Spleen (tissue), 11 donors: ENCODE measurements around the gene TADA2B. TPM values are rescaled to one million over a fixed set of nuclear protein-coding genes. Genes with fewer than 3 reads are reported as not detected.

Experiments used
- DNase-seq: peaks from one replicate; pipeline ENCODE4 v3.0.0-alpha.2; 2020
- H3K27ac ChIP-seq, 8 donors: fragments of 200-600 bp; sonication (generic) in 7 of 8; 1 replicate in 4 of 8; 2 replicates in 4 of 8; pipeline versions ENCODE4 v1.5.0 to v1.8.0; 2016 to 2021; ENCODE audit warnings: inconsistent platforms in 4 of 8, mild to moderate bottlenecking in 4 of 8, moderate library complexity in 1 of 8
- H3K27me3 ChIP-seq, 7 donors: fragments of 200-600 bp; sonication (generic) in 6 of 7; replicated peaks in 1 of 7; 1 replicate in 4 of 7; 2 replicates in 3 of 7; pipeline versions ENCODE4 v1.5.0 to v1.8.0; 2016 to 2021; ENCODE audit warnings: inconsistent platforms in 3 of 7, mild to moderate bottlenecking in 1 of 7
- H3K36me3 ChIP-seq, 6 donors: fragments of 200-600 bp; sonication (generic) in 5 of 6; 1 replicate in 4 of 6; 2 replicates in 2 of 6; pipeline versions ENCODE4 v1.5.0 to v1.8.0; 2016 to 2021; ENCODE audit warnings: inconsistent platforms in 2 of 6
- H3K4me1 ChIP-seq, 6 donors: fragments of 200-600 bp; sonication (generic) in 5 of 6; 1 replicate in 3 of 6; 2 replicates in 3 of 6; pipeline versions ENCODE4 v1.5.0 to v1.8.0; 2016 to 2021; ENCODE audit warnings: inconsistent platforms in 3 of 6
- H3K4me3 ChIP-seq, 8 donors: fragments of 200-600 bp; sonication (generic) in 7 of 8; 1 replicate in 4 of 8; 2 replicates in 4 of 8; pipeline versions ENCODE4 v1.5.0 to v1.8.0; 2016 to 2021; ENCODE audit warnings: inconsistent platforms in 4 of 8, mild to moderate bottlenecking in 4 of 8, moderate library complexity in 2 of 8
- H3K9me3 ChIP-seq, 8 donors: fragments of 200-600 bp; sonication (generic) in 7 of 8; 1 replicate in 4 of 8; 2 replicates in 4 of 8; pipeline versions ENCODE4 v1.5.0 to v1.8.0; 2016 to 2021; ENCODE audit warnings: inconsistent platforms in 4 of 8
- CTCF ChIP-seq, 11 experiments: fragments of 200-600 bp in 7 of 11; fragments of 450-650 bp in 4 of 11; sonication (generic) in 4 of 11; IDR thresholded peaks in 8 of 11; conservative IDR thresholded peaks in 3 of 11; 1 replicate in 7 of 11; 2 replicates in 4 of 11; pipeline versions ENCODE4 v1.4.0 to v1.8.0; 2016 to 2021; ENCODE audit warnings: antibody characterized with exemption in 11 of 11, inconsistent platforms in 4 of 11, mild to moderate bottlenecking in 1 of 11
- POLR2A ChIP-seq, 3 donors: fragments of 450-650 bp; IDR thresholded peaks; one replicate each; pipeline ENCODE4 v1.5.1; 2017; ENCODE audit warnings: antibody characterized with exemption in 3 of 3, mild to moderate bottlenecking in 1 of 3
- POLR2AphosphoS5 ChIP-seq, 3 donors: sonication (generic); formaldehyde crosslinking; IDR thresholded peaks; one replicate each; pipeline ENCODE4 v1.5.1; 2017; ENCODE audit warnings: antibody characterized with exemption in 3 of 3
- WGBS, 5 donors: extraction: QIAGEN DNeasy Blood & Tissue Kit in 3 of 5; methylation state at CpG; one replicate each; pipeline versions ENCODE4 v1.1.5 to v1.1.7; 2013 to 2018; 5-methylcytosine and 5-hydroxymethylcytosine counted together
- intact Hi-C: fragments of 100-400 bp; cut with DNase I; formaldehyde crosslinking; loops from one replicate; pipeline ENCODE4 v1.15.0; 2023; ENCODE audit warnings: low total_unique reads
- polyA plus RNA-seq, 3 donors: library from polyadenylated mRNA; stranded (reverse); fragments of 200-250 nt; gene quantifications; one replicate each; pipeline ENCODE4 v1.2.1, GENCODE V29; 2013
- total RNA-seq, 7 donors: library from RNA; depleted of rRNA in 3 of 7; stranded (reverse); fragments of >200 nt in 3 of 7; fragmentation: NEBNext Ultra II Directional in 4 of 7; extraction: Animal tissue kit (Norgen Biotek cat#: 25700) in 4 of 7; gene quantifications; one replicate each; pipeline versions ENCODE4 v1.1.0 to v1.2.1, GENCODE V29; 2016 to 2021
- donor health status: healthy with polysubstance abuse.
- donor health status: DM: no; HTN: no; CAD: no; lungs with moderate emphysema.
- donor health status: DM: no; HTN: no; CAD: no.
- donor health status: Bipolar disorder and iron deficiency.
- donor health status: healthy.
- donor health status: DM: no; HTN: no; CAD: no.
- donor health status: DM: yes; HTN: yes; CAD: no.

TADA2B gene
- total and polyA plus RNA-seq, 10 donors, result 9.9 to 32.2 (median 25.8) TPM

DNA sequence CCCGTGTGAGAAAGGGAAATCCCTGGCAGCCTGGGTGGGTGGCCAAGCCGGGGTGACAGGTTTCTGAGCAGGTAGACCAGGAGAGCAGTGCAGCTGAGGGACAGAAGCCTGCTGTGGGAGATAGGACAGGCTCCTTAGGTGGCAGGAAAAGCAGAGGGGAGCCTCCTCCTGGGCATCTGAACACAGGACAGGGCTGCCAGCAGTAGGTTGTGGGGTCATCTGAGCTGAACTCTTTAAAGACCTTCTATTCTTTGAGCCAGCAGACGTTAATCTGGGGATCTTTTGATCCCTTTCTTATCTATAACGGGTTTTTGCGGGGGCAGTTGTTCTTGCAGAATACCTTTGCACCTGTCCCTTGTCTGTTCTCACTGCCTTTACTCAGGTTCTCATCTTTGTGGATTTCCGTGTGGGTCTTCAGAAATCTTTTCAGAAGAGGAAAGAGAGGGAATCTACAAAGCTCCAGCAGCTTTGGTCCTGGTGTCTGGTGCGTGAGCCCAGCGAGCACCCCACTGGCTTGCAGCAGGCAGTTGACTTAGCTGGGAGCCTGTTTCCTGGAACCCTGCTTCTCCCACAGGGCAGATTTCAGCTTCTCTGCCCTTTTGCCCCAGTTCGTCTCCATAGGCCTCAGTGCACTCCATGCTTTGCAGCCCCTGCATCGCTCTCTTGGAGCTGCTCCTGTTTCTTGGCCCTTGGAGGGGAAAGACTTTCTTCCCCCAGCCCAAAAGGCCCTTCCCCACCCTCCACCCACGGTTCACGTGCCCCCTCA, 35.8 kb upstream of the TADA2B start:
- Histone ChIP-seq H3K9me3 (no peaks in the 10 kb centered on the region), H3K36me3 (peaks cover 4 to 100% (median 86%) of the 10 kb centered on the region in 6 donors), H3K27me3 (no peaks in the 10 kb centered on the region), H3K4me3 (no peak overlapping the region), H3K4me1 (peaks cover 0 to 11% (median 0%) of the 10 kb centered on the region in 6 donors), H3K27ac (peak overlapping the region in 1 of 8 donors; percentile 10)
- intact Hi-C loops, result no loop called here
- 89 to 97% (median 93%) methylated on average over 11 to 12 of the region's 12 CpGs for WGBS, 5 donors
- TF ChIP-seq POLR2AphosphoS5 (IDR thresholded peaks at IDR 0.05) (no peak), CTCF (IDR thresholded peaks at IDR 0.05 in 8 of 11, conservative IDR thresholded peaks at IDR 0.05 in 3 of 11) (no peak), POLR2A (IDR thresholded peaks at IDR 0.05) (no peak)
- DNase-seq, result peak; percentile 30

DNA sequence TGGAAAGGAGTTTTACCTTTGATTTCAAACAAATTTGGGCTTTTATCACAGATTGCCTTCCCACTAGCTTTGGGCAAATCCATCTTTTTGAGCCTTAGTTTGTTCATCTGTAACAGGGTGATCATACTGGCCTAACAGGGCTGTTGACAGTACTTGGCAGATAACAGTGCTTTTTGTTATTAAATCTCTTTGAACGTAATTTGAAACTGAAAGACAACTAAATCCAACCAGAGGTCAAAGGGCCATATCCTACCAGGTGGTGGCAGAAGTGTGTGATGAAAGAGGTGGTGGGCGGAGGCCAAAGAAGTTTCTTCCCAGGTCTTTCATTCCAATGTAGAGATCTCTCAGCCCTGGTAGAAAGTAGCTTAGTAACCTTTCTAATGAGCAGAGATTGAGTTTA, 35.2 kb upstream of the TADA2B start:
- 62 to 83% (median 67%) methylated on average over 2 of the region's 2 CpGs for whole genome bisulfite sequencing, 5 donors
- peak overlapping the region in 1 of 8 donors; percentile 10 for H3K27ac ChIP-seq
- intact Hi-C loops, result no loop called here
- no peak for TF ChIP-seq CTCF (IDR thresholded peaks at IDR 0.05 in 8 of 11, conservative IDR thresholded peaks at IDR 0.05 in 3 of 11)
- TF ChIP-seq POLR2AphosphoS5 (IDR thresholded peaks at IDR 0.05), result no peak
- no peak for TF ChIP-seq POLR2A (IDR thresholded peaks at IDR 0.05)
- no peak for DNase-seq
- H3K4me3 ChIP-seq, result no peak overlapping the region
- peaks cover 0 to 6% (median 0%) of the 10 kb centered on the region in 6 donors for H3K4me1 ChIP-seq
- H3K36me3 ChIP-seq, result peaks cover 4 to 100% (median 82%) of the 10 kb centered on the region in 6 donors
- H3K27me3 ChIP-seq, result no peaks in the 10 kb centered on the region
- H3K9me3 ChIP-seq, result no peaks in the 10 kb centered on the region

GRCh38 chr4:7009564-7009963, 33.6 kb upstream of the TADA2B start:
- H3K27me3 ChIP-seq, result no peaks in the 10 kb centered on the region
- H3K9me3 ChIP-seq, result no peaks in the 10 kb centered on the region
- no peak overlapping the region for H3K27ac ChIP-seq
- no peak overlapping the region for H3K4me3 ChIP-seq
- 91 to 97% (median 94%) methylated on average over 4 to 5 of the region's 5 CpGs for WGBS, 5 donors
- peaks cover 0 to 8% (median 0%) of the 10 kb centered on the region in 6 donors for H3K4me1 ChIP-seq
- TF ChIP-seq CTCF (IDR thresholded peaks at IDR 0.05 in 8 of 11, conservative IDR thresholded peaks at IDR 0.05 in 3 of 11) (no peak), POLR2AphosphoS5 (IDR thresholded peaks at IDR 0.05) (no peak), POLR2A (IDR thresholded peaks at IDR 0.05) (no peak)
- no peak for DNase-seq
- H3K36me3 ChIP-seq, result peaks cover 4 to 100% (median 78%) of the 10 kb centered on the region in 6 donors
- intact Hi-C loops, result no loop called here

- Histone ChIP-seq H3K27me3 (no peaks in the 10 kb centered on the region), H3K9me3 (no peaks in the 10 kb centered on the region), H3K36me3 (peaks cover 0 to 100% (median 83%) of the 10 kb centered on the region in 6 donors), H3K4me3 (no peak overlapping the region), H3K4me1 (peaks cover 0 to 8% (median 0%) of the 10 kb centered on the region in 6 donors), H3K27ac (no peak overlapping the region)
- TF ChIP-seq POLR2A (IDR thresholded peaks at IDR 0.05) (no peak), CTCF (IDR thresholded peaks at IDR 0.05 in 8 of 11, conservative IDR thresholded peaks at IDR 0.05 in 3 of 11) (no peak), POLR2AphosphoS5 (IDR thresholded peaks at IDR 0.05) (peak in 1 of 3 donors; percentile 9)
- 79 to 90% (median 85%) methylated on average over 8 to 11 of the region's 11 CpGs for WGBS, 5 donors
- intact Hi-C loops, result no loop called here
- peak; percentile 57 for DNase-seq
Observed at GRCh38 chr4:7013175-7013574, 30.0 kb upstream of the TADA2B start.
